Gastrocnemius medialis (tissue), 4 donors: Measurements from ENCODE around the gene DUSP6. TPM values are rescaled to one million over a fixed set of nuclear protein-coding genes. Genes with fewer than 3 reads are reported as not detected.

ENCODE experiments used
- ATAC-seq, 2 donors: fragments of 150-250 bp; one replicate each; pipeline ENCODE4 v1.9.1; 2016
- DNase-seq, 2 donors: peaks; one replicate each; pipeline ENCODE4 v3.0.0-alpha.2; 2019
- H3K27ac ChIP-seq, 4 donors: fragments of 200-600 bp; sonication (generic); 1 replicate in 1 of 4; 2 replicates in 3 of 4; pipeline ENCODE4 v1.5.1; 2016 to 2018; ENCODE audit warnings: mild to moderate bottlenecking in 2 of 4, moderate library complexity in 1 of 4
- H3K27me3 ChIP-seq, 3 donors: fragments of 200-600 bp; sonication (generic) in 2 of 3; 1 replicate in 1 of 3; 2 replicates in 2 of 3; pipeline versions ENCODE4 v1.5.1 to v1.6.0; 2016 to 2019; ENCODE audit warnings: mild to moderate bottlenecking in 1 of 3, moderate library complexity in 1 of 3
- H3K36me3 ChIP-seq, 2 donors: fragments of 200-600 bp; sonication (generic) in 1 of 2; one replicate each; pipeline ENCODE4 v1.5.1; 2017 to 2018
- H3K4me1 ChIP-seq, 2 donors: fragments of 200-600 bp; sonication (generic) in 1 of 2; one replicate each; pipeline ENCODE4 v1.5.1; 2016 to 2017; ENCODE audit warnings: mild to moderate bottlenecking in 2 of 2
- H3K4me3 ChIP-seq, 4 donors: fragments of 200-600 bp; sonication (generic) in 3 of 4; 1 replicate in 1 of 4; 2 replicates in 3 of 4; pipeline ENCODE4 v1.5.1; 2016 to 2019; ENCODE audit warnings: mild to moderate bottlenecking in 2 of 4
- H3K9me3 ChIP-seq, 3 donors: fragments of 200-600 bp; sonication (generic) in 2 of 3; 1 replicate in 1 of 3; 2 replicates in 2 of 3; pipeline ENCODE4 v1.5.1; 2016 to 2019
- CTCF ChIP-seq, 5 experiments: fragments of 450-650 bp in 3 of 5; fragments of 200-600 bp in 2 of 5; sonication (generic) in 2 of 5; IDR thresholded peaks in 4 of 5; conservative IDR thresholded peaks in 1 of 5; 1 replicate in 4 of 5; 2 replicates in 1 of 5; pipeline ENCODE4 v1.5.1; 2016 to 2019; ENCODE audit warnings: antibody characterized with exemption in 5 of 5, mild to moderate bottlenecking in 3 of 5, moderate library complexity in 3 of 5
- POLR2A ChIP-seq, 2 donors: fragments of 450-650 bp; IDR thresholded peaks; one replicate each; pipeline ENCODE4 v1.6.1; 2017; ENCODE audit warnings: antibody characterized with exemption in 2 of 2, mild to moderate bottlenecking in 2 of 2, moderate library complexity in 2 of 2
- in situ Hi-C, 4 donors: fragments of 200-750 bp; cut with MboI; loops; one replicate each; pipeline versions ENCODE4 v1.15.0 to v1.8.0; 2017; ENCODE audit warnings: low sequenced_read_pairs in 4 of 4
- intact Hi-C: fragments of 100-400 bp; cut with DNase I; formaldehyde crosslinking; loops from one replicate; pipeline ENCODE4 v1.15.1; 2023; ENCODE audit warnings: low total_unique reads
- total RNA-seq, 4 donors: library from RNA; depleted of rRNA; stranded (reverse); fragments of >200 nt; gene quantifications; one replicate each; pipeline versions ENCODE4 v1.1.0 to v1.2.3, GENCODE V29; 2016

DUSP6 gene
- total RNA-seq, 4 donors from 2014 or later = 4.2 to 23.8 (median 12.1) TPM

DNA sequence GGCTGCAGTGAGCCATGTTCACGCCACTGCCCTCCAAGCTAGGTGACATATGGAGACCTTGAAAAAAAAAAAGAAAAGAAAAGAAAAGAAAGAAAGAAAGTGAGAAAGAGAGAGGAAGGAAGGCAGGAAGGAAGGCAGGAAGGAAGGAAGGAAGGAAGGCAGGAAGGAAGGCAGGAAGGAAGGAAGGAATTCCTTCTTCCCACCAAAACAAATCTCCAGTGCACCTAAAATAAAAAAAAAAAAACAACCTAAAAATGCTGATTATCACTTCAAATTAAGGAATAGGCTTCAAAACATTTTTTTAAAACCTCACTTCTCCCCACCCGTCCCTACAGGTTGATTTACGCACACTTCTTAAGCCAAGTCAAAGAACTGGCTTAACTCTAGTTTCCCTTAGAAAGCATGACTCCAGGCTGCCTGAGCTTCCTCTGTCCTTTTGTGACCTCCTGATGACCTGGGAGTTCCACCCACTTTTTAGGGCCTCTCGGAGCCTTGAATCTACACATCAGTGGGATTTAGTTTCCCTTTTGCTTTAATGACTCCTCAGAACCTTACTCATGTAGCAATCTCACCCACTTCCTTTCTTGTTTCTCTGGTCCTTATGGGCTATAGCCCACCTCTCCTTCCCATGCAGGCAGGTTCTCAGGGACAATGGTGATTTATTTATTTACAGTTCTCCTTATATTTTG is 18.6 kb downstream of the DUSP6 start:
- H3K4me3 ChIP-seq = no peak overlapping the region
- TF ChIP-seq CTCF (IDR thresholded peaks at IDR 0.05 in 4 of 5, conservative IDR thresholded peaks at IDR 0.05 in 1 of 5) (no peak), POLR2A (IDR thresholded peaks at IDR 0.05) (no peak)
- H3K4me1 ChIP-seq = peaks cover 0 to 5% of the 10 kb centered on the region in 2 donors
- in situ Hi-C loops (no loop called here), intact Hi-C loops (no loop called here)
- no peaks in the 10 kb centered on the region for H3K36me3 ChIP-seq
- peak overlapping the region in 1 of 4 donors; percentile 48 for H3K27ac ChIP-seq
- no peaks in the 10 kb centered on the region for H3K27me3 ChIP-seq
- DNase-seq (peak in 1 of 2 donors; percentile 11), ATAC-seq (peak; percentile 56 to 75)
- peaks cover 0 to 6% (median 0%) of the 10 kb centered on the region in 3 donors for H3K9me3 ChIP-seq

DNA sequence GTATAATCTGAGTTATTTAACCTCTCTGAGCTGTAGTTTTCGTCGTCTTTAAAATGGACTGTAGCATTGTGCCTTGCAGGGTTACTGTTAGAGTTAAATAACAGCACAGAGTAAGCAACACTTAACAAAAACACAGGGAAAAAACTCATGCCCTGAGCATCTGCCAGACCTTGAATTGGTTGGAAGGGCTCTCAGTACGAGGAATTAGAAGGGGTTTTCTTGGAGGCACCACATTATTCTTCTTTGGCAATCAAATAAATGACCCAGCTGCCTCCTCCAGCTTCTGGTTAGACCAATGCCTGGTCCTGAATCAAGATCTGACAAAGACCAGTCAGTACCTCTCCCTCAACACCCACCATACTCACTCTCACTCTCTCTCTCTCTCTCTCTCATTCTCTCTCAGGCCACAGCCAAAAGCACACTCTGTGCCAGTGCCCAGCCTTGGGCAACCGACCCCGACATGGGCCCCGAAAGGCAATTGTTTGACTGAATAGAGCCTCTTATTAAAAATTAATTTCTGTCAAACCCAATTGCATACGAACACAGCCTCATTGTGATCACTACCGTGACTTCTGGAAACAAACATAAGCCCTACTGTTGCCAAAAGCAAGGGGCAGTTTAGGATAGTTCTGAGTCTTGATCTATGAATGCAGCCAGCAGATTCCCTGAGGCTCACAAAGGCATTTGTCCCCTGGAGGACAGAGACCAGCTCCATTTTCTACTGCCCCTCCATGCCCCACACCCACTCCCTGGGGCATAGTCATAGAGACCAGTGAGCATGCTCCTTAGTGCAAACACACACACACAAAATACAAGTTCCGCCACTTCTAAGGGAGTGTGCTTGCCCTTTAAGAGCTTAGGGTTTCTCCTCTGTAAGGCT is 23.9 kb downstream of the DUSP6 start:
- no peak for ATAC-seq
- intact Hi-C loops (no loop called here), in situ Hi-C loops (no loop called here)

DNA sequence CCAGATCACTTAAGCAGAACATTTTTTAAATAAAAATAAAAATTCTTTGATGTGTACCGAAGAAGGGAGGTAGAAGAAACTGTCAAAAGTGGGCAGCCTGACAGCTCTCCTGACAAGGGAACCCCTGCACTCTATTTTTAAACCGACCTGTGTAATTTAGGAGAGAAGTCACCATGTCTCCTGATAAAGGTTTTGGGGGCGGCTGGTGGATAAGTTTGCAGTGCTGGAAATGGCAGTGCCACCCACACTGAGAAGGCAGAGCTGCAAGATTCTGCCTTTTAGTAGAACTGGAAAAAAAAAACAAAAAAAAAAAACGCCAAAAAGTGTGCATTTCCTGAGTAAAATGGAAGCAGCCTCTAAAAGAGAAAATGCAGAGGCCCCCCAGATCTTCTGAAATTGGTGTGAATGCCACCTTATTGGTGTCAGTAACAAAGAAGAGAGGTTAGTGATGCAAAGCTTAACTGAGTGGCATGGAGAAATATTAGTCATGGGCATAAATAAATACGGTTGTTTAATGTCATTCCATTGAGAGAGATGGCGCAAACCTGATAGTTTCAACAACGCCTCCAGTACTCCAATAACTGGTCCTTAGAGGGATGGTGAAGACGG is 24.7 kb downstream of the DUSP6 start:
- Histone ChIP-seq H3K27me3 (no peaks in the 10 kb centered on the region), H3K4me1 (peaks cover 0 to 4% of the 10 kb centered on the region in 2 donors), H3K36me3 (no peaks in the 10 kb centered on the region), H3K9me3 (peaks cover 0 to 6% (median 0%) of the 10 kb centered on the region in 3 donors), H3K27ac (no peak overlapping the region), H3K4me3 (no peak overlapping the region)
- in situ Hi-C loops (no loop called here), intact Hi-C loops (no loop called here)
- TF ChIP-seq POLR2A (IDR thresholded peaks at IDR 0.05) = no peak
- no peak for TF ChIP-seq CTCF (IDR thresholded peaks at IDR 0.05 in 4 of 5, conservative IDR thresholded peaks at IDR 0.05 in 1 of 5)
- no peak for ATAC-seq
- no peak for DNase-seq

More for the DNA sequence above, 23.9 kb downstream of the DUSP6 start:
- Histone ChIP-seq H3K4me1 (peaks cover 0 to 6% of the 10 kb centered on the region in 2 donors), H3K9me3 (peaks cover 0 to 6% (median 0%) of the 10 kb centered on the region in 3 donors), H3K36me3 (no peaks in the 10 kb centered on the region), H3K27ac (no peak overlapping the region), H3K27me3 (no peaks in the 10 kb centered on the region), H3K4me3 (no peak overlapping the region)
- TF ChIP-seq POLR2A (IDR thresholded peaks at IDR 0.05) (no peak), CTCF (IDR thresholded peaks at IDR 0.05 in 4 of 5, conservative IDR thresholded peaks at IDR 0.05 in 1 of 5) (no peak)
- no peak for DNase-seq

DNA sequence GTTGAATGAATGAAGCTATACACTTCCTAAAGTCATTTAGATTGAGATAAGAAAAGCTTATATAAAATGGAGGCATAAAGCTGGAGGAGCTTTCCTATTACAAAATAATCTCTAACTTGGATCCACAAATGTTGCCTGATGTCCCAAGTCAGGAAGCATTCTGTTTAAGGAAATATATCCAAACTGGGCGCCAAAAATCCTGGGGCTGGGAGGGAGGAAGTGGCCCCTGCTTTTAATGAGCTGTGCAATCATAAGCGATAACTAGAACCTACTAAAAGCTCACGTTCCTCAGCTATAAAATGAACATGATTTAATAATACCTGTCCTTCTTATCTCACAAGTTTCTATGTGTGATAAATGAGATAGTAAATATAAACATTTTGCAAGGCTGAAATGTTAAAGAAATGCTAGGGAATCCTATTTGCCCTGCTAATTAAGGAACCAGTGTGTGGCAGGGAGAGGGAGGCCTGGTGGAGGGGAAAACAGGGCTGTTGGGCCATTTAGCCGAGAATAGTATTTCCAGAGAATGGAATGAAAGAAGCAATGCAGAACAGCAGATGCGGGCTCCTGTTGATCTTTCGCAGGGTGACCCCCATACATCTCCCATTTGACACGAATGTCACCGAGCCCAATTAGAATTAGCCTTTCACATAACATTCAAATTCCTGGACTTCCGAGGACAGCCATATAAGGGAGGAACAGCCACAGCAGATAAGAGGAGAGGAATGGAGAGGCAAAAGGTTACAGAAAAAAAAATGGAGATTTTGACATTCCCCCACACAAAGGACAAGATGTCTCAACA is 25.9 kb downstream of the DUSP6 start:
- in situ Hi-C loops (no loop called here), intact Hi-C loops (no loop called here)
- ATAC-seq = no peak
- peak overlapping the region in 1 of 4 donors; percentile 36 for H3K27ac ChIP-seq
- H3K27me3 ChIP-seq = no peaks in the 10 kb centered on the region
- no peak for DNase-seq
- H3K36me3 ChIP-seq = no peaks in the 10 kb centered on the region
- no peak for TF ChIP-seq CTCF (IDR thresholded peaks at IDR 0.05 in 4 of 5, conservative IDR thresholded peaks at IDR 0.05 in 1 of 5)
- peaks cover 0 to 4% of the 10 kb centered on the region in 2 donors for H3K4me1 ChIP-seq
- H3K4me3 ChIP-seq = no peak overlapping the region
- H3K9me3 ChIP-seq = peaks cover 0 to 6% (median 0%) of the 10 kb centered on the region in 3 donors
